Activated CD4-positive, CD25-positive, alpha-beta regulatory T cell (primary cell): ENCODE data around the gene SLC9A9.

ENCODE experiments used
- DNase-seq, 4 experiments: peaks; one replicate each; lab custom pipeline; 2025; lab: John Stamatoyannopoulos, UW

The SLC9A9 gene

DNA sequence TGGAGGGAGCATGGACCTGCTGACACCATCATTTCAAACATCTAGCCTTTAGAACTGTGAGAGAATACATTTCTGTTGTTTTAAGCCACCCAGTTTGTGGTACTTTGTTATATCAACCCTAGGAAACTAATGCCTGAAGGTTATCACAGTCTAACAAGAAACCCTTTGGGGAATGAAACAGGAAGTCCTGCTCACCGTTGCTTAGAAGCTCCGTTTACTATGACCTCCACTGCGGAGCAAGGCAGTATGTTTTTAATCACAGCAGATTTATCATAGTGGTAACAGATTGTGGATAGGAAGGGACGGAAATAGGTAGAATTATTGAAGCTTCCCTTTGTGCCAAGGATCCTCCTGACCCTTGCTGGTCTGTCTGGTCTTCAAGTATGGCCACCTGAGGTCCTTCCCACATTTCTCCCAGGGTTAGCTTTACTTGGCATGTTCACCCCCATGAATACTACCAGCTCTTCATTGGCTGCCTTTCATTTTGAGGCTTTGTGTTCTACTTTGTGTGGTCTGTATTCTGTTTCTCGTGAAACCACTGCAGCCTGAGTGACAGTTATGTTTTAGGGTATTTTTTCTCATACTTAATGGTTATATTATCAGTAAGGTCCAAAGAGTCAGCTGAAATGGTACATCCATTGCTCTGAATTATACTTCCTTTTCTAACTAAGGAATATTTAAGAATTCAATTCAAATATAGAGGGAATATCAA, 527.1 kb downstream of the SLC9A9 start:
- no peak for DNase-seq

DNA sequence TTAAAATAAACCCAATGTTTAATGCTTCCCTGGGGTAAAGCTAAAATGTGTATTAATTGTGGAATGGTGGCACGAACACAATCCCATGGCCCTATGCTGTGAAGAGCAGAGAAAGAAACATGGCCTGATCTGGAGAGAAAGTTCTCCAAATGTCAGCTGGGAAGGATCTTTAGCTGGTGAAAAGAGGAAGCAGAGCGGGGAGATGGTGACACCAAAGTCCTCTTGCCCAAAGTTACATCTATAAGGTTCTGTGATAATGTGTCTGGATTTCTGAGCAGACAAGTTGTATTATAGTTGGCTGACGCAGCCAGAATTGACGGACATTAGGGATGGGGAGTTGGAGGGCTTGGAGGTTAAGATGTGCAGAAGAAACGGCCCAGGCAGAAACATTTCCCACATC, 532.5 kb downstream of the SLC9A9 start:
- no peak for DNase-seq

GRCh38 chr3:143314251-143315093, 533.8 kb downstream of the SLC9A9 start:
- DNase-seq, result no peak

GRCh38 chr3:143313893-143314188, 534.4 kb downstream of the SLC9A9 start:
- DNase-seq, result no peak

GRCh38 chr3:143313025-143313892, 535.0 kb downstream of the SLC9A9 start:
- no peak for DNase-seq

GRCh38 chr3:143311096-143311495, 537.2 kb downstream of the SLC9A9 start:
- no peak for DNase-seq

DNA sequence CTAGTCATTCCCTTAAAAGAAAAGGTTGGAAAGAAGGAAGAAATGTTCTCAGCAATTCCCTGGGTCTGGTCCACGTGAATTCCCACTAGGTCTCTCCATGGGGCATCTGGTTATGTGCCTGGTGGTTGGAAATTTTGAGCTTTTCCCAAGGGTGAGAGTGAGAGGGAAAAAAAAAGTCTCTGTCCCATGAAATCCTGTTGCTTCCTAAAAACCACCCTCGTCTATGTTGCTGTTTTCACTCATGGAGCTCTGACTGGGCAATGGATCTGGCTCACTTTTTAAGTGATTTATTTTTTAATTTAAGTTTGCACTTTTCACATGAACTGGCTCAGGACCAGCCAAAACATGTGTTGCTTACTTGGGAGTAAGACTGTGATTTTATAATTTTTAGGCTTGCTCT, 538.6 kb downstream of the SLC9A9 start:
- DNase-seq, result no peak

DNA sequence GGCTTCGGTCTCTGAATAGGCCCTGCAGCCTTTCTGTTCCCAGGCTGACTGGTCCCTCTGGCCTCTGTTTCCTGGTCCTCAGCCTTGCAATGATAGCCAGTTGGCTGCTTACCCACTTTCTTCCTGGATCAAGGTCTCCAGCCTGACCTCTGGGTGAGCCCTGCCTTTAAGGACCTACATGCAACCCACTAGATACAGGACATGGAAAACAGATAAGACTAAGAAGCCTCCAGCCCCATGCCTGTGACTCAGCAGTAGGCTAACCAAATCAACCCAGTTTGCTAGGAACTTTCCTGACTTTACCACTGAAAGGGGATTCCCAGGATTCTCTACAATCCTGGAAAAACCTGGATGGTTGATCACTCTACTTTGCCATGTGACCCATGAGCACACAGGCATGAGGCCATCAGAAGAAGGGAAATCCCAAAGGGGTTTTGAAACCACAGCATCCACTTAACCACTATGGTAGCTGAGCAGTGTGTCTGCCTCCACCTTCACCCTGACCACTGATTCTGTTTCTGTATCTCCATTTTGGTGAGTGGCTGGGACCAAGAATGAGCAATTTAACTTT, 540.6 kb downstream of the SLC9A9 start:
- no peak for DNase-seq

- no peak for DNase-seq
Observed at GRCh38 chr3:143306407-143306806, 541.9 kb downstream of the SLC9A9 start.

- DNase-seq, result no peak
Observed at GRCh38 chr3:143302638-143303171, 545.6 kb downstream of the SLC9A9 start.

GRCh38 chr3:143301031-143301901, 547.0 kb downstream of the SLC9A9 start:
- DNase-seq, result no peak

GRCh38 chr3:143298886-143299535, 549.3 kb downstream of the SLC9A9 start:
- no peak for DNase-seq

- DNase-seq, result no peak
Observed at GRCh38 chr3:143298380-143298779, 549.9 kb downstream of the SLC9A9 start.

- DNase-seq, result no peak
Observed at GRCh38 chr3:143295201-143296080, 552.8 kb downstream of the SLC9A9 start.

- DNase-seq, result no peak
Observed at GRCh38 chr3:143294188-143294587, 554.1 kb downstream of the SLC9A9 start.

DNA sequence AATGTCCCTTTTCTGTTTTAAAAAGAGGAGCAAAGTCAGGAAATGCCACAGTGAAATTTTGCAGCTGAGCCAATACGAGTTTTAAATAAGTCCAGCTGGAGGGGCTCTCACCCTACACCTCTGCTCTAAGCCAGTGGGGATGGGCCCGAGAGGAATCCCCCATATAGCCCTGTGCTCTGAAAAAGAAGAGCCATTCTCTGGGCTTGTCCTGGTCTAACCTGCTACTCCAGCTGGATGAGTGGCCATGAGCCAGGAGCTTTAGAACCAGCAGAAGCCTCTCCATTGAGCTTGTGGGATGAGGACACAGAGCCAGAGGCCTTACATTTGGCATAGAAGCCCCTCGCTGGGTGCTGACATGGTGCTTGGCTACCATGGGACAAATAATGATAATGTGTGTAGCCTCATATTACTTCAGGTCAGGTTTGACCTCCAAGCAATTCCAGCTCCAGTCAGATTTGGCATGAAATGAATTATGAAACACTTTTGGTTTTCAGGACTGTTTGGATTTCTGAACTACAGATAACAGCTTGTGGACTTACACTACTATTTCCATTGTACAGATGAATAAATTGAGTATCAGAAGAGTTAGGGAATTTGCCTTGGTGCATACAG, 556.3 kb downstream of the SLC9A9 start:
- DNase-seq, result no peak

- DNase-seq, result no peak
Observed at GRCh38 chr3:143288944-143289343, 559.3 kb downstream of the SLC9A9 start.

DNA sequence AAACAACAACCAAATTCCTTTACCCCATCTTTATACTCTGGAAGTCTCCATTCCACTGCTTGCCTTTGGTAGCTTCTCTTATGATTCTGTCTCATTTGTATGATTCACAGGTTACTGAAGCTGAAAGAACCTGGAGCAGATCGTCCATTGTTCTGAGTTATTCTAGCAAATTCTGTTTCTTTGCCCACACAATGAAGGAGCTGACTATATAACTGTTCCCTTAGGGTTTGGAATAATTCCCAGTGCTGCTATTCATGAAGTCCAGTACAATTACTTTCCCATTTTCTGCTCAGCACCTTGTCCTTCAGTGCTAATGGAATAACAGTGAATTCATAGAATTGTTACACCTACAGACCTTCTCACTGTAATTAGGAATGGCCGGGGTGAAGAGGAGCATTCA, 560.9 kb downstream of the SLC9A9 start:
- DNase-seq, result no peak

GRCh38 chr3:143286392-143287010, 561.8 kb downstream of the SLC9A9 start:
- no peak for DNase-seq
